ENCODE data around the gene MPPED1.

Gene MPPED1

DNA sequence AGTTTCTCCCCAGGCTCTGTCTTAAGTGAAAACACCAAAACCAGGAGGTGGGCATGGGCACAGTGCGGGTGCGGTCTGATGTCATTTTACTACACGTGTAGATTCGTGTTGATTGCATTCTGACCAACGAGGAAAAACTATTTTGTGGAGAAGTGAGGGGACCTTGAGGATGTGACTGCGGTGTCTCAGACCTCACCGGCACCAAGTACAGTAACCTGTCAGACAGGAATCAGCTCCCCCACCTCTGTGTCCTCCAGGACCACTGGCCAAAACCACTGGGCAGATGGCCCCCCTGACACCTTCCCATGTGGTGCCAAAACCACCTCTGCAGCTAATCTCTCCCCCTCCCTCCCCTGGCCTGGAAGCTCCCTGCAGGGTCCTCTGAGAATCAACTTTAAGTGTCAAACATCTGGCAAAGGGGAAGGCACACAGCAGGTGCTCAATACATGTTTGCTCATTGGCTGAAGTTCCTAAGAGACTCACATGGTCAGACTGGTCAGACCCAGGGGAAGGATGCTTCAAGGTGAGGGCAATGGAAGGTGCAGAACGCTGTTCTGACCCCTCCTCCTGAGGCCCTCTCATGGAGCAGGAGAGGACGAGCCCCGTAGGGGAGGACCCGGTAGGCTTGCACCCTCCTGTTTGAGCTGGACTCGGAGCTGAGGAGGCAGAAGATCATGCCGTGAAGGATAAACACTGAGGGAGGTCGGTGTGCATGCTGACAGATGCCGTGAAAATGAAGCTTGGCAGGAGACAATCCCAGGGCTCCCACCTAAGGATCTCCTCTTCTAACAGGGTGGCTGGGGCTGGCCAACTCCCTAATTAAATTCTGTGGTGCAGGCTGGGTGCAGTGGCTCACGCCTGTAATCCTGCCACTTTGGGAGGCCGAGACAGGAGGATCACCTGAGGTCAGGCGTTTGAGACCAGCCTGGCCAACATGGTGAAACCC lies 129.9 kb downstream of the MPPED1 start:
- Histone ChIP-seq H3K4me3 (no peak overlapping the region), H3K27ac (no peak overlapping the region)
- no peak for DNase-seq (ENCODE audit: low spot score)
- TF ChIP-seq CTCF (IDR thresholded peaks at IDR 0.05): no peak

- no peak overlapping the region for H3K27ac ChIP-seq
- no peak for TF ChIP-seq CTCF (IDR thresholded peaks at IDR 0.05)
- DNase-seq (ENCODE audit: low spot score): no peak
- H3K4me3 ChIP-seq: no peak overlapping the region
These were observed 131.1 kb downstream of the MPPED1 start for GRCh38 chr22:43542681-43543521.

DNA sequence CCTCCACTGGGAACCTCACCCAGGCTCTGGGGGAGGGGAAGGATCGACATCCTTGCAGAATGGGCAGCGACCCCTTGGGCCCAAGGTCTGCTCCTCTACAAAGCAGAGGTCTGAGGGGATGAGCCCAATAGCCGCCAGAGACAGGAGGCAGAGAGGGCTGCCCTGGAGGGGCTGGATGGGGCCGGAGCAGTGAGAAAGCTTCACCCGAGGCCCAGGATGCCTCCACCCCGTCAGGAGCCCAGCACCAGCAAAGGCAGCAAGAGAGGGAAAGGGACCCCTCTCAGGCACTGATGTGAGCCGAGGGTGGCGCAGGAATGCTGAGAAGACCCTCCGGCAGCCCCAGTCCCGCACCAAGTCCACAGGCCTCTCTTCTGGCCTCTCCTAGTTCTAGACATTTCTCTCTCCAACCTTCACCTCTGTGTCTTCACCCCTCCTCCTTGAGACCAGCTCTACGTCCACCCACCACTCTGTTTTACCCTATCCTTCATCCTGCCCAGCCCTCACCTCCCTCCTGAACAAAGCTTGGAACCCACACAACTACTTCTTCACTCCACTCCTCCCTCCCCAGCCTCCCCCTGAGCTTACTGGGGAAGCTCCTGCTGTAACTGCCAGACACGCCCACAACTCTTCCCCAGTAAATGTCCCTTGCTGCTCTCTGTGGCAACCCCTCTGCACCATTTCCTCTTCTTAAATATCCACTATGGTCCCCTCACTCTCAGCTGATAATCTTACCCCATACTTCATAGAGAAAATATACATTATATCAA lies 131.9 kb downstream of the MPPED1 start:
- Histone ChIP-seq H3K4me3 (no peak overlapping the region), H3K27ac (no peak overlapping the region)
- DNase-seq (ENCODE audit: low spot score): no peak
- TF ChIP-seq CTCF (IDR thresholded peaks at IDR 0.05): no peak

- Histone ChIP-seq H3K4me3 (no peak overlapping the region), H3K27ac (no peak overlapping the region)
- TF ChIP-seq CTCF (IDR thresholded peaks at IDR 0.05): no peak
- no peak for DNase-seq (ENCODE audit: low spot score)
These were observed 132.5 kb downstream of the MPPED1 start for GRCh38 chr22:43544289-43544673.

DNA sequence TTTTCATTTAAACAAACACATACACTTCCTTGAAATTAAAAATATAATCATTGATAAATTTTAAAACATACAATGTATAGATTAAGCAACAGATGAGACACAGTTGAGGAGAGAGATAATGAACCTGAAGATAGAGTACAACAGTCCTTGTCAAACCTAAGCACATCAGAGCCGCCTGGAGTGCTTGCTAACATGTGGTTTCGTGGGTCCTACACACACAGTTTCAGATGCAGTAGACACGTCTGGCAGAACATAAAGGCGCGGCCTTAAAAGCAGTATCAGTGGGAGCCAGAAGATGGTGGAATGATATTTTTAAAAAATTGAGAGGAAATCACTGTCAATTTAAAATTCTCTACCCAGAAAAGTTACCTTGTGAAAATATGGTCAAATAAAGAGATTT lies 134.4 kb downstream of the MPPED1 start:
- no peak for DNase-seq (ENCODE audit: low spot score)
- H3K4me3 ChIP-seq: no peak overlapping the region

More for the DNA sequence above, 134.4 kb downstream of the MPPED1 start:
- TF ChIP-seq CTCF (IDR thresholded peaks at IDR 0.05): no peak
- H3K27ac ChIP-seq: no peak overlapping the region

Data from coronary artery (tissue), 2 donors.